Measurements from ENCODE around the gene MBOAT2. TPM values are rescaled to one million over a fixed set of nuclear protein-coding genes. Genes with fewer than 3 reads are reported as not detected.

MBOAT2 gene
- total and polyA plus RNA-seq, 2 experiments from 2014 or later: 15.9 to 22.7 TPM

DNA sequence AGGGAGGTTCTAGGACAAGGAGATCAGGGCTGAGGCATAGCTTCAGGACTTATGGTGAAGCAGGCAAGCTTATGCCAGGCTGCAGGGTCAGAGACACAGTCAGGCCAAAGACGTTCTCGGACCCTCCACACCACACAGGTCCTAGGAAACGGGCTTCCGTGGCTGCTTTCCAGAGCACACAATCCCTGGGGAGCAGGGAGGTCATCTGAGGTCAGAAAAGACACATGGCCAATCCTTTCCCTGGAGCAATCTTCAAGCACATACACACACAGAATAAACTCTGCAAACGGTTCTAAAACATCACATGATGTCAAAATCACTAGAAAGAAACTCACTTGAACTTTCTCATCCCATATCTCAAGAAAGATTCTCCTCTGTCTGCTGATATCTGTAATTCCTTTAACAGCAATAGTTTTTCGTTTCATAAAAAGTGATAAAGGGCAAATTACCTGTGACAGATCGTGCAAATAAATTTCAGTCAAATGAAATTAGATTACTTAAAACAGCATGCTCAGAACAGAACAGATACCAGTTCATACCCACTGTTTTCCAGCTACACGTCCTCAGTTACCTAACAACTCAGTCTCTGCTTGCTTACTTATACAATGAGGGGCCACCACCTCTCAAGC is 63.9 kb downstream of the MBOAT2 start:
- no peaks in the 10 kb centered on the region for H3K27me3 ChIP-seq (ENCODE audit: insufficient read depth)
- no peak overlapping the region for H3K27ac ChIP-seq (ENCODE audit: low read depth)
- peak overlapping the region; percentile 56; the same call in 1 of the 2 replicates for H3K27ac Mint-ChIP-seq
- no peaks in the 10 kb centered on the region for H3K79me2 ChIP-seq (replicated peaks; ENCODE audit: insufficient read depth)
- DNase-seq (ENCODE audit: low spot score): no peak
- H3K4me1 ChIP-seq (ENCODE audit: insufficient read depth): no peaks in the 10 kb centered on the region
- H3K36me3 ChIP-seq (ENCODE audit: insufficient read depth): no peaks in the 10 kb centered on the region
- no peaks in the 10 kb centered on the region for H3K27me3 Mint-ChIP-seq (ENCODE audit: insufficient read depth, low read depth, poor library complexity)
- no peak overlapping the region for H3K4me2 ChIP-seq
- no peaks in the 10 kb centered on the region for H4K20me1 ChIP-seq (replicated peaks; ENCODE audit: insufficient read depth)
- H3K36me3 Mint-ChIP-seq (ENCODE audit: low read depth): peaks cover 9% of the 10 kb centered on the region
- no peaks in the 10 kb centered on the region for H3K9me2 ChIP-seq (ENCODE audit: insufficient read depth)
- no peak overlapping the region for H2AFZ ChIP-seq
- no peak overlapping the region for H3K4me3 Mint-ChIP-seq
- no peaks in the 10 kb centered on the region for H3K9me3 Mint-ChIP-seq
- TF ChIP-seq, protein P1, sequence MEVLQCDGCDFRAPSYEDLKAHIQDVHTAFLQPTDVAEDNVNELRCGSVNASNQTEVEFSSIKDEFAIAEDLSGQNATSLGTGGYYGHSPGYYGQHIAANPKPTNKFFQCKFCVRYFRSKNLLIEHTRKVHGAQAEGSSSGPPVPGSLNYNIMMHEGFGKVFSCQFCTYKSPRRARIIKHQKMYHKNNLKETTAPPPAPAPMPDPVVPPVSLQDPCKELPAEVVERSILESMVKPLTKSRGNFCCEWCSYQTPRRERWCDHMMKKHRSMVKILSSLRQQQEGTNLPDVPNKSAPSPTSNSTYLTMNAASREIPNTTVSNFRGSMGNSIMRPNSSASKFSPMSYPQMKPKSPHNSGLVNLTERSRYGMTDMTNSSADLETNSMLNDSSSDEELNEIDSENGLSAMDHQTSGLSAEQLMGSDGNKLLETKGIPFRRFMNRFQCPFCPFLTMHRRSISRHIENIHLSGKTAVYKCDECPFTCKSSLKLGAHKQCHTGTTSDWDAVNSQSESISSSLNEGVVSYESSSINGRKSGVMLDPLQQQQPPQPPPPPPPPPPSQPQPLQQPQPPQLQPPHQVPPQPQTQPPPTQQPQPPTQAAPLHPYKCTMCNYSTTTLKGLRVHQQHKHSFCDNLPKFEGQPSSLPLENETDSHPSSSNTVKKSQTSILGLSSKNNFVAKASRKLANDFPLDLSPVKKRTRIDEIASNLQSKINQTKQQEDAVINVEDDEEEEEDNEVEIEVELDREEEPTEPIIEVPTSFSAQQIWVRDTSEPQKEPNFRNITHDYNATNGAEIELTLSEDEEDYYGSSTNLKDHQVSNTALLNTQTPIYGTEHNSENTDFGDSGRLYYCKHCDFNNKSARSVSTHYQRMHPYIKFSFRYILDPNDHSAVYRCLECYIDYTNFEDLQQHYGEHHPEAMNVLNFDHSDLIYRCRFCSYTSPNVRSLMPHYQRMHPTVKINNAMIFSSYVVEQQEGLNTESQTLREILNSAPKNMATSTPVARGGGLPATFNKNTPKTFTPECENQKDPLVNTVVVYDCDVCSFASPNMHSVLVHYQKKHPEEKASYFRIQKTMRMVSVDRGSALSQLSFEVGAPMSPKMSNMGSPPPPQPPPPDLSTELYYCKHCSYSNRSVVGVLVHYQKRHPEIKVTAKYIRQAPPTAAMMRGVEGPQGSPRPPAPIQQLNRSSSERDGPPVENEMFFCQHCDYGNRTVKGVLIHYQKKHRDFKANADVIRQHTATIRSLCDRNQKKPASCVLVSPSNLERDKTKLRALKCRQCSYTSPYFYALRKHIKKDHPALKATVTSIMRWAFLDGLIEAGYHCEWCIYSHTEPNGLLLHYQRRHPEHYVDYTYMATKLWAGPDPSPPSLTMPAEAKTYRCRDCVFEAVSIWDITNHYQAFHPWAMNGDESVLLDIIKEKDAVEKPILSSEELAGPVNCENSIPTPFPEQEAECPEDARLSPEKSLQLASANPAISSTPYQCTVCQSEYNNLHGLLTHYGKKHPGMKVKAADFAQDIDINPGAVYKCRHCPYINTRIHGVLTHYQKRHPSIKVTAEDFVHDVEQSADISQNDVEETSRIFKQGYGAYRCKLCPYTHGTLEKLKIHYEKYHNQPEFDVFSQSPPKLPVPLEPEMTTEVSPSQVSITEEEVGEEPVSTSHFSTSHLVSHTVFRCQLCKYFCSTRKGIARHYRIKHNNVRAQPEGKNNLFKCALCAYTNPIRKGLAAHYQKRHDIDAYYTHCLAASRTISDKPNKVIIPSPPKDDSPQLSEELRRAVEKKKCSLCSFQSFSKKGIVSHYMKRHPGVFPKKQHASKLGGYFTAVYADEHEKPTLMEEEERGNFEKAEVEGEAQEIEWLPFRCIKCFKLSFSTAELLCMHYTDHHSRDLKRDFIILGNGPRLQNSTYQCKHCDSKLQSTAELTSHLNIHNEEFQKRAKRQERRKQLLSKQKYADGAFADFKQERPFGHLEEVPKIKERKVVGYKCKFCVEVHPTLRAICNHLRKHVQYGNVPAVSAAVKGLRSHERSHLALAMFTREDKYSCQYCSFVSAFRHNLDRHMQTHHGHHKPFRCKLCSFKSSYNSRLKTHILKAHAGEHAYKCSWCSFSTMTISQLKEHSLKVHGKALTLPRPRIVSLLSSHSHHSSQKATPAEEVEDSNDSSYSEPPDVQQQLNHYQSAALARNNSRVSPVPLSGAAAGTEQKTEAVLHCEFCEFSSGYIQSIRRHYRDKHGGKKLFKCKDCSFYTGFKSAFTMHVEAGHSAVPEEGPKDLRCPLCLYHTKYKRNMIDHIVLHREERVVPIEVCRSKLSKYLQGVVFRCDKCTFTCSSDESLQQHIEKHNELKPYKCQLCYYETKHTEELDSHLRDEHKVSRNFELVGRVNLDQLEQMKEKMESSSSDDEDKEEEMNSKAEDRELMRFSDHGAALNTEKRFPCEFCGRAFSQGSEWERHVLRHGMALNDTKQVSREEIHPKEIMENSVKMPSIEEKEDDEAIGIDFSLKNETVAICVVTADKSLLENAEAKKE (CRISPR knock-in tag; IDR thresholded peaks at IDR 0.05): no peak
- TF ChIP-seq NANOG (IDR thresholded peaks at IDR 0.05; ENCODE audit: borderline replicate concordance) (no peak), EZH2 (IDR thresholded peaks at IDR 0.05; ENCODE audit: low read depth, unreplicated experiment) (no peak), ZNF114 (CRISPR knock-in tag; IDR thresholded peaks at IDR 0.05) (no peak), JUNB (IDR thresholded peaks at IDR 0.05; ENCODE audit: unreplicated experiment) (no peak), EZH2phosphoT487 (IDR thresholded peaks at IDR 0.05; ENCODE audit: unreplicated experiment) (no peak), CREB1 (CRISPR knock-in tag; IDR thresholded peaks at IDR 0.05; ENCODE audit: low read depth) (no peak), ZNF331 (CRISPR knock-in tag; IDR thresholded peaks at IDR 0.05; ENCODE audit: low read depth) (no peak), POLR2AphosphoS5 (IDR thresholded peaks at IDR 0.05; ENCODE audit: low read depth) (no peak)
- TF ChIP-seq, protein P2, sequence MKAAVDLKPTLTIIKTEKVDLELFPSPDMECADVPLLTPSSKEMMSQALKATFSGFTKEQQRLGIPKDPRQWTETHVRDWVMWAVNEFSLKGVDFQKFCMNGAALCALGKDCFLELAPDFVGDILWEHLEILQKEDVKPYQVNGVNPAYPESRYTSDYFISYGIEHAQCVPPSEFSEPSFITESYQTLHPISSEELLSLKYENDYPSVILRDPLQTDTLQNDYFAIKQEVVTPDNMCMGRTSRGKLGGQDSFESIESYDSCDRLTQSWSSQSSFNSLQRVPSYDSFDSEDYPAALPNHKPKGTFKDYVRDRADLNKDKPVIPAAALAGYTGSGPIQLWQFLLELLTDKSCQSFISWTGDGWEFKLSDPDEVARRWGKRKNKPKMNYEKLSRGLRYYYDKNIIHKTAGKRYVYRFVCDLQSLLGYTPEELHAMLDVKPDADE (IDR thresholded peaks at IDR 0.05): no peak
- no peak overlapping the region for H3K4me3 ChIP-seq
- peaks cover 16% of the 10 kb centered on the region for H3K4me1 Mint-ChIP-seq
- H3F3A ChIP-seq (replicated peaks; ENCODE audit: low read depth): no peaks in the 10 kb centered on the region
- ATAC-seq: no peak

Measured in GM23338 (cell line).